HG03159 (cell line): ENCODE measurements around the gene SMAP2.
A peak's percentile ranks its signal among the peaks of the same experiment; 100 is the strongest.

ENCODE experiments used
- ATAC-seq: cut with Tn5 transposase; IDR thresholded peaks from one replicate; pipeline ENCODE4 v1.9.1; 2021; ENCODE audit warnings: mild to moderate bottlenecking, moderate library complexity; ENCODE audit not compliant: unreplicated experiment

The SMAP2 gene

GRCh38 chr1:40416709-40417108, 43.2 kb downstream of the SMAP2 start:
- no peak for ATAC-seq

- no peak for ATAC-seq
These were observed 48.2 kb downstream of the SMAP2 start for GRCh38 chr1:40421431-40422384.

GRCh38 chr1:40422630-40423263, 49.2 kb downstream of the SMAP2 start:
- ATAC-seq: no peak

DNA sequence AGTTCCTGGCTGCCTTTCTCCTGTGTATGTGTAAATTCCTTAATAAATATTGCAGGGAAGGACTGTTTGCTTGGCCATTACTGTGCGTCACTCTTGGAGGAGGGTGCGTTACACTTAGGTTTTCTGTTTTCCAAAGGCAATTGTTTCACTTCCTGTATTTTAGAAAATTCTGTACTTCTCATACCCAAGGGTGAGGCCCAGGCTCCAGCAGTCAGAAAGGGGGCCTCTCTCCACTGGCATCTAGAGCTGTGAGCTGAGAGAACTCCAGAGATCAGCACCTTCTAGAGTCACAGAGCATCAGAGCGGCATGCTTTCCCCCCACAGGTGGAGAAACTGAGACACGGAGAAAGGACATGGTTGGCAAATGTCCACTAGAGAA, 49.7 kb downstream of the SMAP2 start:
- ATAC-seq: no peak

DNA sequence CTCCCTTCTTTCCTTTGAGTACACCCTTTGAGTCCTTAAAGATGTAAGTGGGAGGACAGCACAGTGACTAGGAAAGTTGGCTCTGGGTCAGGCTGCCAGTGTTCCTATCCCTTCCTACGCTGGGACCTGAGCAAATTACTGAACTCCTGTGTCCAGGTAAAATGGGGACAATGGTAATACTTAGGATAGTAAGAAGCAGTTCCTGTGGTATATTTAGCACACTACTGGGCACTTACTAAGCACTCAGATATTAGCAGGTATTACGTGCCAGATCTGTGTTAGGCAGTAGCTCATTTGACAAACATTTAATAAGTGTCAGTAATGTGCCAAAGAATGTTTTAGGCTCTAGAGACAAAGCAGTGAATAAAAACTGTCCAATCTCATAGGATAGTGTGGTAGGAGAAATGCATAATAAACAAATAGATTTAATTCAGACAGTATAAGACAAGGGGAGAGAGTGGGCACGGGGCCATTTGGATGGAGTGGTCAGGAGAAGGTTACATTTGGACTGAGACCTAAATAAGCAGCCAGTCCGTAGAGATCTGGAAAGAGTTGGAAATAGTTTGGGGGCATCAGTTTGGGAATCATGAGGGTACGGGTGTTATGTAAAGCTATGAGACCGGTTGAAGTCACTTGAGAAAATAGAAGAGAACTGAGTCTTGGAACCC, 50.6 kb downstream of the SMAP2 start:
- ATAC-seq: no peak

DNA sequence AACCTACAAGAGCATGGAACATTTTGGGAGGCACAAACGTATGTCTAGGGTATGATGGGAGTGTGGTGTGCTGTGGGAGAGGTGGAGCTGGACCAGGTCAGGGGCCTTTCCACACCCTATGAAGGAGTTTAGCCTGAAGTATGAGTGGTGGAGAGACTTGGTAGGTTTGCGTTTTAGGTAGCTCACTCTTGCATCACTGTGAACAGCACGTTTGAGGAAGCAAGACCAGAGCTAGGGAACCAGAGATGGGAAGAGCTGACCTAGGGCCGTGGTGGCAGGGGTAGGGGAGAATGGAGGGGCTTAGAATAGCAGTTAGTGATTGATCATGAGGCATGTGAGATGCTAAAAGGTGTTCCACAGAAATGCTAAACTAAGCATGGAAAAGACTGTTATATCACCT, 51.7 kb downstream of the SMAP2 start:
- ATAC-seq: no peak

DNA sequence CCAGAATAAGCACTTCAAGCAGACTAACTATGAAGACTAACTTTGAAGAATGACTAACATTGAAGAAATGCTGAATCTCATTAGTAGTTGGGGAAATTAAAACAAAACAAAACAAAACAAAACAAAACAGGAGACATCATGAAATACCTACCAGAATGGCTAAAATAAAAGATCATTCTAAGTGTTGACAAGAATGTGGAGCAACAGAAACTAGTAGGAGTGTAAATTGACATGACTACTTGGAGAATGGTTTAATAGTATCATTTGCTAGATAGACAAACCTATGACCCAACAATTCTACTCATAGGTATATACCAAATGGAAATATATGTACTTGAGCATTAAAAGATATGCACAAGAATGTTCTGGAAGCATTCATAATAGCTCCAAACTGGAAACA, 57.9 kb downstream of the SMAP2 start:
- no peak for ATAC-seq

- ATAC-seq: no peak
These were observed 59.3 kb downstream of the SMAP2 start for GRCh38 chr1:40432644-40433390.

DNA sequence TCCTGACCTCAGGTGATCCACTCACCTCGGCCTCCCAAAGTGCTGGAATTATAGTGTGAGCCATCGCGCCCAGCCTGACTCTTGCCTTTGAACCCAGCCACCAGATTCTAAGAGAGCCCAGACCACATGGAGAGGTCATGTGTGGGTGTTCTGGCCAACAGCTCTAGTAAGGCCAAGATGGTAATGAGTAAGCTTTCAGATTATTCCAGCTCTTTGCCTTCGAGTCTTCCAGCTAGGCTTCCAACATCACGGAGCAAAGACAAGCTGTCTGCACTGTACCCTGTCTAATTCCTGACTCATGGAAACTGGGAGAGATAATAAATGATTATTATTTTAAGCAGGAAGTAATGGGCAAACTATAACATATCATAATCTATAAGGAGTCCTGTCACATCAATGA, 61.9 kb downstream of the SMAP2 start:
- no peak for ATAC-seq

DNA sequence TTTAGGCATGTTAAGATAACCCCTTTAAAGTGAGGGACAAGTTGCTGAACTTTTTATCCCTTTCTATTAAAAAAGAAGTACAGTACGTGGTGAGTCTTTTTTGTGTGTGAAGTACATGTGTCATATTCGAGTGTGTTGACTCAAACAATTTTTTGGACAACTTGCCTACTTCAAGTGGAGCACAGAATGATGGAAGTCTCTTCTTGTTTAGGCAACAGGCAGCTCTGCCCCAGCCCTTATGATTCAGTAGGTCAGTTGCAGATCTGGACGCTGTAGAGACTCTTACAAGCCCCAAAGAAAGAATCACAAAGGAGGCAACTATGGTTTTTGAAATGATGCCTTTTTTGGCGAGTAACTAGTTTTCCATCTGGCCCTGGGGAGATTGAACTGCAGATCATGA, 62.3 kb downstream of the SMAP2 start:
- ATAC-seq: no peak

DNA sequence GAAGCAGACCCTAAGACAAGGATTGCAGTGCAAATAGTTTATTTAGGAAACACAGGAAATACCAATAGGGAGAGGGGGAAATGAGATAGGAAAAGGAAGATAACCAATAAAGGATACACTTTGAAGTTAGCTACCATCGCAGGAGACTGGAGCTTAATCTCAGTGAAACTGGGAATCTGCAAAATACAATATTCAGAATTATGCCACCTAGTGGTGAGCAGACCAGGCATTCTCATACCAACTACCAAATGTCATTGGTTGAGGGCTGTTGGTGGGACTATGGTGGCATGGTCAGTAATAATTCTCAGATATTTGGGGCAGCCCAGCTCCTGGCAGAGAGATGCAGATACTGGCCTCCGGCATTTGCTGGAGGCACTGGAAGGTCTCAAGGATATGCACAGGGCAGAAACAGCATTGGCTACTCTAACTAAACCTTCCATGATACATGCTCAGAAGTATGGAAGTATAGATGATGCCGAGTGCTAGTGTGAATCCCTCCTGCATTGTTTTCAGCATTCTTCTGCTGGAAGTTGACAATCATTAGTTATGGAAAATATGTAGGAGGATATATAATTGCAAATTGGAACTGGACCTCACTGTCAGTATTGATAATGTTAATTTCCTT, 65.0 kb downstream of the SMAP2 start:
- no peak for ATAC-seq

- ATAC-seq: no peak
These were observed 65.7 kb downstream of the SMAP2 start for GRCh38 chr1:40439247-40439646.

DNA sequence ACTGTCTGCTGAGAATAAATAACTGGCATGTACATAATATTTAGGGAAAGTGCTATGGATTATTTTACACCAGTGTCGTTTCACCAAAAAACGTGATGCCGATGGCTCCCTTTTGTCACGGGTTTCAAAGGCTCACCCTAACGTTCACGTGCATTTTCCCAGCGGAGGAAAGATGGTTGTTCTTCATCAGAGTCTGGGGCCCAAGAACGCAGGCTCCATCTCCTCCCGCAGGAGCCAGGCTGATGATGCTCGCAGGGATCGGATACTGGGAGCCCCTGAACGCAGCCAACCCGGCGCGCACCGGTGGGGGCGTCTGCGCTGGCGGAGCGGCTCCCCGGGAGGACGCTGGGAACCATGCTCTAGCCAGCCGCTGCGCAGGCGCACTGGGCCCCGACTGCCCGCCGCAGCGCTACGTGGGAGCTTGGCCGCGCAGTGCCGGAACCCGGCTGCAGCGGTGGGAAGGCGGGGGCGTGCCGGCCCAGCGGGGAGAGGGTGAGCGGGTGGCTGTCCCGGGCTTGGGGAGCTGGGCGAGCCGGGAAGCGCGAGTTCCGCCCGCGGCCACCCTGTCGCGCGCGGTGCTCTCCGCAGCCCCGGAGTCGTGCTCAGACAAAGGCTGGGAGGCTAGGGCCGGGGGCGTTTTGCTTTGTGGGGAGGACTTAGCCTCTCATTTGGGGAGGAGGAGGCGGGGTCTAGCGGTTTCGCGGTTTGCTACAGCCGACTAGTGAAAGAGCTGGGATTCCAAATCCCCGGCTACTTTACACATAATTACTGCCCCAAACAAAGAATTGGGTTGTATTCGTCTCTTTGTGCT, 76.4 kb downstream of the SMAP2 start, which contains the start of gene ZFP69B:
ZFP69B (plus strand) TSS at position 793 of the 811 bp plus-strand sequence. CDS start 486 bp downstream, outside the sequence.
- ATAC-seq: peak; percentile 77

DNA sequence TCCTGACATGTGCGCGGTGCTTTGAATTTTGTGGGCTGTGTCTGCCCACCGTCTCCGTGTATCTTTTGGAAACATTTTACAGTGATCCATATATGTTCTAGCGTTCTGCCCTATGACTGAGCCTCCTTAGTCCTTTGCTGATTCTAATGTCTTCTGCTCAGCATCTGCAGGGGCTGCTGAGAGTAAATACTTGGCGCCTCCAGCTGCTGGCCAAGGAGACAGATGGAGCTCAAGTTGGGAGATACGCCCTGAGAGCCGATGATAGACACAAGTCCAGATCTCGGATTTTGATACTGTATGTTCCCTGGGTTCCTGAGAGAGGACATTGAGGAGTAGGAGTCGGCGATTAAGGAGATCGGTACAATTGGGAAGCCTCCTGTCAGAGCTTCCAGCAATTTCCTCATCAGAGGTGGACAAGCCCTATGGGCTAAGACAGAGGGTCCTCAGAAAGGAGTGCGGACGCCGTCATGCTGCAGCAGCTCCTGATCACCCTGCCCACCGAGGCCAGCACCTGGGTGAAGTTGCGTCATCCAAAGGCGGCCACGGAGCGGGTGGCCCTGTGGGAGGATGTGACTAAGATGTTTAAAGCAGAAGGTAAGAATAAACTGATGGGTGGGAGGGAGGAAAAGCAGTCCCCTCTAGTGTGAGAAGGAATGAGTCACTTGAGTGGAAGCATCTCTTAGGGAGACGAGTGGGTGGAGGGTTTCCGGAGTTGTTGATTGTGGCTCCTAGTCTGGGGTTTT, 77.1 kb downstream of the SMAP2 start:
- ATAC-seq: peak; percentile 40

- no peak for ATAC-seq
These were observed 77.7 kb downstream of the SMAP2 start for GRCh38 chr1:40451238-40451585.

- ATAC-seq: no peak
These were observed 81.3 kb downstream of the SMAP2 start for GRCh38 chr1:40454873-40455272.

- no peak for ATAC-seq
These were observed 89.5 kb downstream of the SMAP2 start for GRCh38 chr1:40462956-40463590.

DNA sequence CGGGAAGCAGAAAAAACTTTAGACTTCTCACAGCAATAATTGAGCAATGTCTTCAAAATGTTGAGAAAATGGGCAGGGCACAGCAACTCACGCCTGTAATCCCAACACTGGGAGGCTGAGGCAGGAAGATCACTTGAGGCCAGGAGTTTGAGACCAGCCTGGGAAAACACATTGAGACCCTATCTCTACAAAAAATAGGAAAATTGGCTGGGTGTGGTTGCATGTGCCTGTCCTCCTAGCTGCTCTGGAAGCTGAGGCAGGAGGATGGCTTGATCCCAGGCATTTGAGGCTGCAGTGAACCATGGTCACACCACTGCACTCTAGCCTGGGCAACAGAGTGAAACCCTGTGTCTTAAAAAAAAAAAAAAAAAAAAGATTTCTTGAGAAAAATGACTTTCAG, 95.8 kb downstream of the SMAP2 start:
- ATAC-seq: no peak
